ENCODE measurements around the gene A1BG. TPM values are rescaled to one million over a fixed set of nuclear protein-coding genes. Genes with fewer than 3 reads are reported as not detected.
A peak's percentile ranks its signal among the peaks of the same experiment; 100 is the strongest.

Gene A1BG
- total and polyA plus RNA-seq, 2 of the 13 experiments (the other 11 are each of a cell fraction or from before 2014, with no cell fraction given): 14.7 to 41.4 TPM

DNA sequence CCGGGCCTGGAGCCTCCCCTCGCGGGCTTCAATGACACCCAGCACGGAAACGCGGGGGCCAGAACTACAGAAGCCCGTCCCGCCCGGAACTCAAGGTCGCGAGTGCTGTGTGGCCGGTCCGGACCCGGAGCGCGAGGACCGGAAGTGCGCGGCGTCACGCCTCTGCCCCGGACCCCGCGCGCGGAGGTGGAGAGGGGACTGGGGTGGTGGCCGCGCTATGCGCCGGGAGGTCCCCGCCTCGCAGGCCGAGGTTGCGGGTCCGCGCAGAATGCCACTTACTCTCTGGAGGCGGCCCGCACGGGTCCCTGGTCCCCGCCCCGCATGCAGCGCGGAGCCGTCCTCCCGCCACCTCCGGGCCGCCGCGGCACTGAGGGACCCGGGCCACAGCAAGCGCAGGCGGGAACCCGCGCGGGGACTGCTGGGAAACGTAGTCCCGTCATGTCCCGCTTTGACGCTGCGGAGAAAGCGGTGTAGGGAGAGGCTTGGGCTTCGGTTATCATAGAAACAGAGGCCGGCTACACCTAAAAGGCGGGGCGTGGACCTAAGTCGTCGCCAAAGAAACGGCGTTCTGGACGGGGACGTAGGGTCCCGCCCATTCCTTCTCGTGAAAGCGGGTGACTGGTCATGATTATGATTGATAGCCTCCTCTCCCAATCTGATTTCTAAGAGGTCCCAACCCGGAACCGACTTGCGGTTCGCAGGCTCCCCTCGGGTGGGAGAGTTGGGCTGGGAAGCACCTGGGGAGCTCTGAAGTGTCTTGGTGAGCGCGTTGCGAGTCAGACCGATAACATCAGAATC is 27.6 kb upstream of the A1BG start, which contains the start of gene ZNF837 (continued):
- TF ChIP-seq HDAC1 (CRISPR knock-in tag; IDR thresholded peaks at IDR 0.05) (peak; percentile 97), ZIK1 (CRISPR knock-in tag; IDR thresholded peaks at IDR 0.05; ENCODE audit: borderline replicate concordance, low read depth) (peak; percentile 94), HOMEZ (CRISPR knock-in tag; IDR thresholded peaks at IDR 0.05; ENCODE audit: low read depth) (no peak), PCBP2 (optimal IDR thresholded peaks at IDR 0.05; ENCODE audit: low read depth, low read length, poor library complexity, severe bottlenecking) (no peak), ZFP41 (CRISPR knock-in tag; IDR thresholded peaks at IDR 0.05; ENCODE audit: borderline replicate concordance) (no peak), BRCA1 (CRISPR knock-in tag; IDR thresholded peaks at IDR 0.05) (peak; percentile 90; the same call in 1 of the 2 replicates), HIVEP1 (CRISPR knock-in tag; IDR thresholded peaks at IDR 0.05) (0 out of 2 replicates have a peak, but pooled peaks have one; percentile 39), SMAD1 (CRISPR knock-in tag; IDR thresholded peaks at IDR 0.05; ENCODE audit: borderline replicate concordance, low read depth) (no peak), ZNF598 (CRISPR knock-in tag; IDR thresholded peaks at IDR 0.05; ENCODE audit: borderline replicate concordance) (peak; percentile 73; the same call in 1 of the 2 replicates), SRSF1 (optimal IDR thresholded peaks at IDR 0.05; ENCODE audit: low read depth, low read length) (peak; percentile 72), LCORL (IDR thresholded peaks at IDR 0.05) (no peak), LCORL (CRISPR knock-in tag; IDR thresholded peaks at IDR 0.05) (peak; percentile 92), NFATC3 (CRISPR knock-in tag; IDR thresholded peaks at IDR 0.05) (no peak), ZNF468 (CRISPR knock-in tag; IDR thresholded peaks at IDR 0.05) (no peak), ZNF333 (CRISPR knock-in tag; IDR thresholded peaks at IDR 0.05; ENCODE audit: borderline replicate concordance) (peak; percentile 90), NCOA2 (CRISPR knock-in tag; IDR thresholded peaks at IDR 0.05) (peak; percentile 69; the same call in 1 of the 2 replicates), NR1H2 (CRISPR knock-in tag; IDR thresholded peaks at IDR 0.05; ENCODE audit: borderline replicate concordance, low read depth) (peak; percentile 59; the same call in 1 of the 2 replicates)
- TF ChIP-seq, protein P1, sequence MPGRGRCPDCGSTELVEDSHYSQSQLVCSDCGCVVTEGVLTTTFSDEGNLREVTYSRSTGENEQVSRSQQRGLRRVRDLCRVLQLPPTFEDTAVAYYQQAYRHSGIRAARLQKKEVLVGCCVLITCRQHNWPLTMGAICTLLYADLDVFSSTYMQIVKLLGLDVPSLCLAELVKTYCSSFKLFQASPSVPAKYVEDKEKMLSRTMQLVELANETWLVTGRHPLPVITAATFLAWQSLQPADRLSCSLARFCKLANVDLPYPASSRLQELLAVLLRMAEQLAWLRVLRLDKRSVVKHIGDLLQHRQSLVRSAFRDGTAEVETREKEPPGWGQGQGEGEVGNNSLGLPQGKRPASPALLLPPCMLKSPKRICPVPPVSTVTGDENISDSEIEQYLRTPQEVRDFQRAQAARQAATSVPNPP (CRISPR knock-in tag; IDR thresholded peaks at IDR 0.05): 0 out of 2 replicates have a peak, but pooled peaks have one; percentile 37
- TF ChIP-seq, protein P2, sequence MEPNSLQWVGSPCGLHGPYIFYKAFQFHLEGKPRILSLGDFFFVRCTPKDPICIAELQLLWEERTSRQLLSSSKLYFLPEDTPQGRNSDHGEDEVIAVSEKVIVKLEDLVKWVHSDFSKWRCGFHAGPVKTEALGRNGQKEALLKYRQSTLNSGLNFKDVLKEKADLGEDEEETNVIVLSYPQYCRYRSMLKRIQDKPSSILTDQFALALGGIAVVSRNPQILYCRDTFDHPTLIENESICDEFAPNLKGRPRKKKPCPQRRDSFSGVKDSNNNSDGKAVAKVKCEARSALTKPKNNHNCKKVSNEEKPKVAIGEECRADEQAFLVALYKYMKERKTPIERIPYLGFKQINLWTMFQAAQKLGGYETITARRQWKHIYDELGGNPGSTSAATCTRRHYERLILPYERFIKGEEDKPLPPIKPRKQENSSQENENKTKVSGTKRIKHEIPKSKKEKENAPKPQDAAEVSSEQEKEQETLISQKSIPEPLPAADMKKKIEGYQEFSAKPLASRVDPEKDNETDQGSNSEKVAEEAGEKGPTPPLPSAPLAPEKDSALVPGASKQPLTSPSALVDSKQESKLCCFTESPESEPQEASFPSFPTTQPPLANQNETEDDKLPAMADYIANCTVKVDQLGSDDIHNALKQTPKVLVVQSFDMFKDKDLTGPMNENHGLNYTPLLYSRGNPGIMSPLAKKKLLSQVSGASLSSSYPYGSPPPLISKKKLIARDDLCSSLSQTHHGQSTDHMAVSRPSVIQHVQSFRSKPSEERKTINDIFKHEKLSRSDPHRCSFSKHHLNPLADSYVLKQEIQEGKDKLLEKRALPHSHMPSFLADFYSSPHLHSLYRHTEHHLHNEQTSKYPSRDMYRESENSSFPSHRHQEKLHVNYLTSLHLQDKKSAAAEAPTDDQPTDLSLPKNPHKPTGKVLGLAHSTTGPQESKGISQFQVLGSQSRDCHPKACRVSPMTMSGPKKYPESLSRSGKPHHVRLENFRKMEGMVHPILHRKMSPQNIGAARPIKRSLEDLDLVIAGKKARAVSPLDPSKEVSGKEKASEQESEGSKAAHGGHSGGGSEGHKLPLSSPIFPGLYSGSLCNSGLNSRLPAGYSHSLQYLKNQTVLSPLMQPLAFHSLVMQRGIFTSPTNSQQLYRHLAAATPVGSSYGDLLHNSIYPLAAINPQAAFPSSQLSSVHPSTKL (CRISPR knock-in tag; IDR thresholded peaks at IDR 0.05): peak; percentile 73
- TF ChIP-seq, protein P3, sequence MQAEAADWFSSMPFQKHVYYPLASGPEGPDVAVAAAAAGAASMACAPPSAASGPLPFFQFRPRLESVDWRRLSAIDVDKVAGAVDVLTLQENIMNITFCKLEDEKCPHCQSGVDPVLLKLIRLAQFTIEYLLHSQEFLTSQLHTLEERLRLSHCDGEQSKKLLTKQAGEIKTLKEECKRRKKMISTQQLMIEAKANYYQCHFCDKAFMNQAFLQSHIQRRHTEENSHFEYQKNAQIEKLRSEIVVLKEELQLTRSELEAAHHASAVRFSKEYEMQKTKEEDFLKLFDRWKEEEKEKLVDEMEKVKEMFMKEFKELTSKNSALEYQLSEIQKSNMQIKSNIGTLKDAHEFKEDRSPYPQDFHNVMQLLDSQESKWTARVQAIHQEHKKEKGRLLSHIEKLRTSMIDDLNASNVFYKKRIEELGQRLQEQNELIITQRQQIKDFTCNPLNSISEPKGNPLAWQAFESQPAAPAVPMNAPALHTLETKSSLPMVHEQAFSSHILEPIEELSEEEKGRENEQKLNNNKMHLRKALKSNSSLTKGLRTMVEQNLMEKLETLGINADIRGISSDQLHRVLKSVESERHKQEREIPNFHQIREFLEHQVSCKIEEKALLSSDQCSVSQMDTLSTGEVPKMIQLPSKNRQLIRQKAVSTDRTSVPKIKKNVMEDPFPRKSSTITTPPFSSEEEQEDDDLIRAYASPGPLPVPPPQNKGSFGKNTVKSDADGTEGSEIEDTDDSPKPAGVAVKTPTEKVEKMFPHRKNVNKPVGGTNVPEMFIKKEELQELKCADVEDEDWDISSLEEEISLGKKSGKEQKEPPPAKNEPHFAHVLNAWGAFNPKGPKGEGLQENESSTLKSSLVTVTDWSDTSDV (CRISPR knock-in tag; IDR thresholded peaks at IDR 0.05): peak; percentile 37; the same call in 1 of the 2 replicates
